Spleen (tissue), 11 donors: ENCODE data around the gene TBCD. TPM values are rescaled to one million over a fixed set of nuclear protein-coding genes. Genes with fewer than 3 reads are reported as not detected.

ENCODE experiments used
- DNase-seq: peaks from one replicate; pipeline ENCODE4 v3.0.0-alpha.2; 2020
- H3K27ac ChIP-seq, 8 donors: fragments of 200-600 bp; sonication (generic) in 7 of 8; 1 replicate in 4 of 8; 2 replicates in 4 of 8; pipeline versions ENCODE4 v1.5.0 to v1.8.0; 2016 to 2021; ENCODE audit warnings: inconsistent platforms in 4 of 8, mild to moderate bottlenecking in 4 of 8, moderate library complexity in 1 of 8
- H3K27me3 ChIP-seq, 7 donors: fragments of 200-600 bp; sonication (generic) in 6 of 7; replicated peaks in 1 of 7; 1 replicate in 4 of 7; 2 replicates in 3 of 7; pipeline versions ENCODE4 v1.5.0 to v1.8.0; 2016 to 2021; ENCODE audit warnings: inconsistent platforms in 3 of 7, mild to moderate bottlenecking in 1 of 7
- H3K36me3 ChIP-seq, 6 donors: fragments of 200-600 bp; sonication (generic) in 5 of 6; 1 replicate in 4 of 6; 2 replicates in 2 of 6; pipeline versions ENCODE4 v1.5.0 to v1.8.0; 2016 to 2021; ENCODE audit warnings: inconsistent platforms in 2 of 6
- H3K4me1 ChIP-seq, 6 donors: fragments of 200-600 bp; sonication (generic) in 5 of 6; 1 replicate in 3 of 6; 2 replicates in 3 of 6; pipeline versions ENCODE4 v1.5.0 to v1.8.0; 2016 to 2021; ENCODE audit warnings: inconsistent platforms in 3 of 6
- H3K4me3 ChIP-seq, 8 donors: fragments of 200-600 bp; sonication (generic) in 7 of 8; 1 replicate in 4 of 8; 2 replicates in 4 of 8; pipeline versions ENCODE4 v1.5.0 to v1.8.0; 2016 to 2021; ENCODE audit warnings: inconsistent platforms in 4 of 8, mild to moderate bottlenecking in 4 of 8, moderate library complexity in 2 of 8
- H3K9me3 ChIP-seq, 8 donors: fragments of 200-600 bp; sonication (generic) in 7 of 8; 1 replicate in 4 of 8; 2 replicates in 4 of 8; pipeline versions ENCODE4 v1.5.0 to v1.8.0; 2016 to 2021; ENCODE audit warnings: inconsistent platforms in 4 of 8
- POLR2A ChIP-seq, 3 donors: fragments of 450-650 bp; IDR thresholded peaks; one replicate each; pipeline ENCODE4 v1.5.1; 2017; ENCODE audit warnings: antibody characterized with exemption in 3 of 3, mild to moderate bottlenecking in 1 of 3
- POLR2AphosphoS5 ChIP-seq, 3 donors: sonication (generic); formaldehyde crosslinking; IDR thresholded peaks; one replicate each; pipeline ENCODE4 v1.5.1; 2017; ENCODE audit warnings: antibody characterized with exemption in 3 of 3
- WGBS, 5 donors: extraction: QIAGEN DNeasy Blood & Tissue Kit in 3 of 5; methylation state at CpG; one replicate each; pipeline versions ENCODE4 v1.1.5 to v1.1.7; 2013 to 2018; 5-methylcytosine and 5-hydroxymethylcytosine counted together
- intact Hi-C: fragments of 100-400 bp; cut with DNase I; formaldehyde crosslinking; loops from one replicate; pipeline ENCODE4 v1.15.0; 2023; ENCODE audit warnings: low total_unique reads
- polyA plus RNA-seq, 3 donors: library from polyadenylated mRNA; stranded (reverse); fragments of 200-250 nt; gene quantifications; one replicate each; pipeline ENCODE4 v1.2.1, GENCODE V29; 2013
- total RNA-seq, 7 donors: library from RNA; depleted of rRNA in 3 of 7; stranded (reverse); fragments of >200 nt in 3 of 7; fragmentation: NEBNext Ultra II Directional in 4 of 7; extraction: Animal tissue kit (Norgen Biotek cat#: 25700) in 4 of 7; gene quantifications; one replicate each; pipeline versions ENCODE4 v1.1.0 to v1.2.1, GENCODE V29; 2016 to 2021
- TF ChIP-seq, protein P1 (sequence below), 11 experiments: fragments of 200-600 bp in 7 of 11; fragments of 450-650 bp in 4 of 11; sonication (generic) in 4 of 11; IDR thresholded peaks in 8 of 11; conservative IDR thresholded peaks in 3 of 11; 1 replicate in 7 of 11; 2 replicates in 4 of 11; pipeline versions ENCODE4 v1.4.0 to v1.8.0; 2016 to 2021; ENCODE audit warnings: antibody characterized with exemption in 11 of 11, inconsistent platforms in 4 of 11, mild to moderate bottlenecking in 1 of 11
- donor health status: healthy with polysubstance abuse.
- donor health status: DM: no; HTN: no; CAD: no; lungs with moderate emphysema.
- donor health status: DM: no; HTN: no; CAD: no.
- donor health status: Bipolar disorder and iron deficiency.
- donor health status: healthy.
- donor health status: DM: no; HTN: no; CAD: no.
- donor health status: DM: yes; HTN: yes; CAD: no.

Gene TBCD
- total and polyA plus RNA-seq, 10 donors, result 55.6 to 207 (median 108) TPM

DNA sequence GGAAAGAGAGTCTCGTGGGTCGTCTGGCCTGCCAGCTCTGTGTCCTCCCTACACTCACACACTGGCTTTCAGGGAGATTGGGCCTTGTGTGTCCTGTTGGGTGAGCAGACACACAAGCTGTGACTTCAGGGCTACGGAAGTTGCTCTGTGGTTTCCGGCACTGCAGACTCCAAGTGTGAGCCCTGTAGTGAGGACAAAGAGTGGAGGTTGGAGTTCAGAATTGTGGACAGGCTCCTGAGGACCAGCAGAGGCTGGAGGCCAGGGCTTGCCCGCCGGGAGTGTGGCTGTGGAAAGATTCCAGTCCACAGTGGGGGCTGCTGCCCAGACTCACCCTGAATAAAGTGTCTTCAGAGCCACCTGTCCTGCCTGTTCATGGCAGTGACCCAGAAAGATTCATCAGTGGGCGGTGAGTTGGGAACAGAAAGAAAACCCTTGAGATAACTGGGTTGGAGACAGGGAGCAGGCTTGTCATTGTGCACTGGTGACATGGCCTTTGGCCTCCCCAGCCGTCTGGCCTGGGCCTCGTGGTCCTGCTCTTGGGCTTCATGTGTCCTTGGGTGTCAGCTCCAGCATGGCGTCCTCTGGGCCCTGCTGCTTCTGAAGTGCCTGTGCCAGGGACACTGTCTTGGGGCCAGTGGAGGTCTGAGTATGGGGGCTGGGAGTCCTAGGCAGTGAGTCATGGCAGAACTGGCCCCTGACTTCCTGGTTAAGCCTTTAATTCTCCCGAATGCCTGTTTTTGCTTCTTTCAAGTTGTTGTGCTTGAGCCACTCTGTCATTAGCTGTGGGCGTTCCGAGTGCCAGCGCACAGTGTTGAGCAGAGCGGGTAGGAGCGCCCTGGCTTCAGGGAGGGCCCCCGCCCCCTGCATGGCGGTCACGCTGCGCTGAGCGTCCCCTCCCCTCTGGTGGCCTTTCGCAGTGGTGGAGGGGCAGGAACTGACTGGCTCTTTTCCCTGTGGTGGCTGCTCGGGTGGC is 107.9 kb downstream of the TBCD start:
- Histone ChIP-seq H3K9me3 (no peaks in the 10 kb centered on the region), H3K27ac (peak overlapping the region; percentile 55 to 87 (median 78)), H3K4me3 (peak overlapping the region in 6 of 8 donors; percentile 3 to 53 (median 18)), H3K4me1 (peaks cover 36 to 67% (median 45%) of the 10 kb centered on the region in 6 donors), H3K27me3 (no peaks in the 10 kb centered on the region), H3K36me3 (peaks cover 0 to 12% (median 0%) of the 10 kb centered on the region in 6 donors)
- intact Hi-C loops, result no loop called here
- 29 to 36% (median 36%) methylated on average over 19 to 23 of the region's 23 CpGs for WGBS, 5 donors
- DNase-seq, result peak; percentile 92
- TF ChIP-seq, protein P1, sequence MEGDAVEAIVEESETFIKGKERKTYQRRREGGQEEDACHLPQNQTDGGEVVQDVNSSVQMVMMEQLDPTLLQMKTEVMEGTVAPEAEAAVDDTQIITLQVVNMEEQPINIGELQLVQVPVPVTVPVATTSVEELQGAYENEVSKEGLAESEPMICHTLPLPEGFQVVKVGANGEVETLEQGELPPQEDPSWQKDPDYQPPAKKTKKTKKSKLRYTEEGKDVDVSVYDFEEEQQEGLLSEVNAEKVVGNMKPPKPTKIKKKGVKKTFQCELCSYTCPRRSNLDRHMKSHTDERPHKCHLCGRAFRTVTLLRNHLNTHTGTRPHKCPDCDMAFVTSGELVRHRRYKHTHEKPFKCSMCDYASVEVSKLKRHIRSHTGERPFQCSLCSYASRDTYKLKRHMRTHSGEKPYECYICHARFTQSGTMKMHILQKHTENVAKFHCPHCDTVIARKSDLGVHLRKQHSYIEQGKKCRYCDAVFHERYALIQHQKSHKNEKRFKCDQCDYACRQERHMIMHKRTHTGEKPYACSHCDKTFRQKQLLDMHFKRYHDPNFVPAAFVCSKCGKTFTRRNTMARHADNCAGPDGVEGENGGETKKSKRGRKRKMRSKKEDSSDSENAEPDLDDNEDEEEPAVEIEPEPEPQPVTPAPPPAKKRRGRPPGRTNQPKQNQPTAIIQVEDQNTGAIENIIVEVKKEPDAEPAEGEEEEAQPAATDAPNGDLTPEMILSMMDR (IDR thresholded peaks at IDR 0.05 in 8 of 11, conservative IDR thresholded peaks at IDR 0.05 in 3 of 11), result peak in 3 of 11 experiments; percentile 18 to 22 (median 19)
- TF ChIP-seq POLR2A (IDR thresholded peaks at IDR 0.05) (no peak), POLR2AphosphoS5 (IDR thresholded peaks at IDR 0.05) (peak; percentile 57 to 85 (median 73))

DNA sequence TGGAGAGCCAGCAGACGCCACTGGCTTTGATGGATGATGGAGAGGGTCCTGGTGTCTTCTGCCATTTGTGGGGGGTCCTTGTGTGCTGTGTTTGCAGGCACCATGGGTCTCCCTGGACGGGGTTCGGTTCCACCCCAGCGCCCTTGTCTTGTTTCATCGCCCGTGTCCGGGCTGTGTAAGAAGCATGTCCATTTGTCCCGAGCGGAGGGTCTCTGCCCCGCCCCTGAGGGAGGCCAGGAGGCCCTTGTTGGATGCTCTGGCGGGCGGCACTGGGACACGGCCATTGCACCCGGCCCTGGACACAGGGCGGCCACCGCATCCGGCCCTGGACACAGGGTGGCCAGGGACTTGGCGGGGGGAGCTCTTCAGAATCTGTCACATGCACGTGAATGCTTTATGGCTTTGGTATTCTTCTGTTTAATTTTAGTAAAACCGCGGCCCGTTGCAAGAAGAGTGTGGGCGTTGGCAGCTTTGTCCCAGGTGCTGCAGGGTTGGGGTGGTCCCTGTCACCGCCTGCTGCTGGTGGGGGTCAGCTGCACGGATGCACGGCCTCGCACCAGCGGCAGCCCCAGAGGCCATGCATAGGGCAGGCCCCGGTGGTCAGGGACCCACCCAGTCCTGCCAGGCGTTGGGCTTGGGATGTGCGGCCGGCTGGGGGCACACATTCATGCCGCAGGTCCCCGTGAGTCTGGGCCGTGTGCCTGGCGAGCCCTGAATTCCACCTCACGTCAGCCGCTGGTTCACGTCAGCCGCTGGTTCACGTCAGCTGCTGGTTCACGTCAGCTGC is 108.9 kb downstream of the TBCD start:
- Histone ChIP-seq H3K9me3 (no peaks in the 10 kb centered on the region), H3K36me3 (peaks cover 0 to 7% (median 0%) of the 10 kb centered on the region in 6 donors), H3K27ac (peak overlapping the region; percentile 55 to 87 (median 78)), H3K4me3 (peak overlapping the region in 4 of 8 donors; percentile 3 to 53 (median 20)), H3K27me3 (no peaks in the 10 kb centered on the region), H3K4me1 (peaks cover 46 to 78% (median 56%) of the 10 kb centered on the region in 6 donors)
- TF ChIP-seq, protein P1 (IDR thresholded peaks at IDR 0.05 in 8 of 11, conservative IDR thresholded peaks at IDR 0.05 in 3 of 11), result no peak
- TF ChIP-seq POLR2AphosphoS5 (IDR thresholded peaks at IDR 0.05), result peak in 1 of 3 donors; percentile 16
- intact Hi-C loops, result no loop called here
- DNase-seq, result peak; percentile 79
- WGBS, 5 donors, result 78 to 87% (median 84%) methylated on average over 38 to 42 of the region's 42 CpGs

DNA sequence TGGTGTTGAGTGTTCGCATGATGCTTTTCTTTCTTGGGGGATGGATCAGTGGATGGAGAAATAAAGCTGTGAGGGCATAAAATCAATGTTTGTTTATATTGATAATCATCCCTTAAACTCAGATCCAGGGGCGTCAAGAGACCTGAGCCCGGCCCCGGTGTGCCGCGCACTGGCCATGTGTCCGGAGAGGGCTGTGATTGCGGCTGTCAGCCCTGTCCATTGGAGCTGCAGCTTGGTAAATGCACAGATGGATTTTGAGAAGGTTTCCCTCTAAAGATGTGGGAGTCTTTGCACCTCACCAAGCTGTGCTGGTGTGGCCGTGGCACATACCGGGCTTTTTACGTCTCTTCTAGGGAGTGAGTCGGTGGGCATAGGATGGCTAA is 109.5 kb downstream of the TBCD start:
- Histone ChIP-seq H3K9me3 (no peaks in the 10 kb centered on the region), H3K27ac (no peak overlapping the region), H3K4me3 (no peak overlapping the region), H3K27me3 (no peaks in the 10 kb centered on the region), H3K4me1 (peaks cover 46 to 84% (median 61%) of the 10 kb centered on the region in 6 donors), H3K36me3 (peaks cover 0 to 8% (median 0%) of the 10 kb centered on the region in 6 donors)
- intact Hi-C loops, result no loop called here
- DNase-seq, result peak; percentile 64
- 95 to 98% (median 98%) methylated on average over 12 of the region's 12 CpGs for WGBS, 5 donors
- TF ChIP-seq POLR2AphosphoS5 (IDR thresholded peaks at IDR 0.05) (no peak), POLR2A (IDR thresholded peaks at IDR 0.05) (no peak)
- TF ChIP-seq, protein P1 (IDR thresholded peaks at IDR 0.05 in 8 of 11, conservative IDR thresholded peaks at IDR 0.05 in 3 of 11), result no peak
